Mesenchymal stem cell (in vitro differentiated cells and primary cell): Measurements from ENCODE around the gene BDH2.

Experiments
- DNase-seq: peaks from one replicate; pipeline ENCODE4 v3.0.0-alpha.2; 2013
- H2AFZ ChIP-seq: one replicate; pipeline ENCODE4 v1.6.1; 2013; ENCODE audit warnings: low read depth, mild to moderate bottlenecking, control low read depth, inconsistent platforms, low read length, moderate library complexity
- H2AK5ac ChIP-seq: 2 replicates; pipeline ENCODE4 v1.6.1; 2013; ENCODE audit warnings: low read length, moderate library complexity, mild to moderate bottlenecking, inconsistent platforms; ENCODE audit not compliant: severe bottlenecking
- H2BK120ac ChIP-seq: one replicate; pipeline ENCODE4 v1.6.1; 2013; ENCODE audit warnings: low read depth, mild to moderate bottlenecking, inconsistent platforms, low read length, moderate library complexity
- H2BK12ac ChIP-seq, 2 experiments: one replicate each; pipeline ENCODE4 v1.6.1; 2013; ENCODE audit warnings: inconsistent platforms in 2 of 2, low read length in 2 of 2, mild to moderate bottlenecking in 2 of 2, moderate library complexity in 2 of 2, control low read depth in 1 of 2
- H2BK15ac ChIP-seq: one replicate; pipeline ENCODE4 v1.6.1; 2013; ENCODE audit warnings: mild to moderate bottlenecking, low read depth, inconsistent platforms; ENCODE audit not compliant: poor library complexity, severe bottlenecking
- H2BK5ac ChIP-seq: 2 replicates; pipeline ENCODE4 v1.6.1; 2013; ENCODE audit warnings: low read depth, mild to moderate bottlenecking, low read length, control low read depth, inconsistent platforms; ENCODE audit not compliant: poor library complexity, severe bottlenecking
- H3K14ac ChIP-seq, 2 experiments: one replicate each; pipeline ENCODE4 v1.6.1; 2013; ENCODE audit warnings: inconsistent platforms in 2 of 2, low read length in 2 of 2, control low read depth in 1 of 2, mild to moderate bottlenecking in 1 of 2, moderate library complexity in 1 of 2
- H3K18ac ChIP-seq, 2 experiments: one replicate each; pipeline ENCODE4 v1.6.1; 2013; ENCODE audit warnings: inconsistent platforms in 2 of 2, low read length in 2 of 2, control low read depth in 1 of 2, low read depth in 1 of 2, mild to moderate bottlenecking in 1 of 2
- H3K23ac ChIP-seq, 2 experiments: one replicate each; pipeline ENCODE4 v1.6.1; 2013; ENCODE audit warnings: inconsistent platforms in 2 of 2, low read length in 2 of 2, mild to moderate bottlenecking in 2 of 2, moderate library complexity in 2 of 2, control low read depth in 1 of 2
- H3K27ac ChIP-seq: 2 replicates; pipeline ENCODE4 v1.5.1; 2013; ENCODE audit warnings: mild to moderate bottlenecking, moderate library complexity, low read length, control low read depth, inconsistent platforms; ENCODE audit not compliant: poor library complexity, severe bottlenecking
- H3K27me3 ChIP-seq, 2 experiments: 2 replicates each; pipeline versions ENCODE4 v1.6.1 to v1.7.0; 2013; ENCODE audit warnings: low read length in 2 of 2, mild to moderate bottlenecking in 2 of 2, moderate library complexity in 2 of 2, control low read depth in 1 of 2, inconsistent platforms in 1 of 2; ENCODE audit not compliant: control insufficient read depth in 1 of 2, insufficient read depth in 1 of 2
- H3K36me3 ChIP-seq, 2 experiments: 2 replicates each; pipeline versions ENCODE4 v1.6.1 to v1.7.0; 2013; ENCODE audit warnings: low read length in 2 of 2, control low read depth in 1 of 2, inconsistent platforms in 1 of 2, low read depth in 1 of 2, mild to moderate bottlenecking in 1 of 2; ENCODE audit not compliant: insufficient read depth in 2 of 2, control insufficient read depth in 1 of 2
- H3K4ac ChIP-seq, 2 experiments: one replicate each; pipeline ENCODE4 v1.6.1; 2013; ENCODE audit warnings: inconsistent platforms in 2 of 2, low read length in 2 of 2, mild to moderate bottlenecking in 2 of 2, moderate library complexity in 2 of 2, control low read depth in 1 of 2, low read depth in 1 of 2
- H3K4me1 ChIP-seq: 2 replicates; pipeline ENCODE4 v1.6.1; 2013; ENCODE audit warnings: low read depth, low read length, control low read depth; ENCODE audit not compliant: control insufficient read depth, insufficient read depth
- H3K4me2 ChIP-seq: 2 replicates; pipeline ENCODE4 v1.6.1; 2013; ENCODE audit warnings: low read length, mild to moderate bottlenecking, inconsistent platforms; ENCODE audit not compliant: poor library complexity, severe bottlenecking
- H3K4me3 ChIP-seq, 2 experiments: 2 replicates each; pipeline versions ENCODE4 v1.5.1 to v1.7.0; 2013; ENCODE audit warnings: low read length in 2 of 2, mild to moderate bottlenecking in 2 of 2, control low read depth in 1 of 2, low read depth in 1 of 2; ENCODE audit not compliant: insufficient read depth in 1 of 2
- H3K79me1 ChIP-seq: replicated peaks from 2 replicates; pipeline ENCODE4 v1.6.1; 2013; ENCODE audit warnings: mild to moderate bottlenecking, control low read depth, low read length, inconsistent platforms; ENCODE audit not compliant: poor library complexity, severe bottlenecking
- H3K9ac ChIP-seq: 2 replicates; pipeline ENCODE4 v1.7.0; 2013; ENCODE audit warnings: mild to moderate bottlenecking, low read length, moderate library complexity
- H3K9me3 ChIP-seq: 2 replicates; pipeline ENCODE4 v1.7.0; 2013; ENCODE audit warnings: mild to moderate bottlenecking, low read length; ENCODE audit not compliant: control insufficient read depth
- H4K8ac ChIP-seq: one replicate; pipeline ENCODE4 v1.6.1; 2013; ENCODE audit warnings: inconsistent platforms, mild to moderate bottlenecking, low read length, moderate library complexity
- H4K91ac ChIP-seq: one replicate; pipeline ENCODE4 v1.6.1; 2013; ENCODE audit warnings: mild to moderate bottlenecking, low read length, inconsistent platforms
- WGBS: methylation state at CpG from one replicate; pipeline ENCODE4 v1.1.7; 2013; ENCODE audit warnings: mixed read lengths; 5-methylcytosine and 5-hydroxymethylcytosine counted together

BDH2 gene

GRCh38 chr4:103075894-103076746, 23.5 kb downstream of the BDH2 start:
- peak overlapping the region in 1 of 2 experiments; percentile 14 for H3K23ac ChIP-seq
- peak overlapping the region; percentile 80 to 93 for H3K18ac ChIP-seq
- H3K14ac ChIP-seq, result peak overlapping the region in 1 of 2 experiments; percentile 85
- H2BK15ac ChIP-seq, result peak overlapping the region; percentile 93
- H3K9ac ChIP-seq, result peak overlapping the region; percentile 97
- peaks cover 0 to 15% of the 10 kb centered on the region in 2 experiments for H3K36me3 ChIP-seq
- peak overlapping the region; percentile 80 for H2BK120ac ChIP-seq
- peak overlapping the region; percentile 86 to 88 for H3K4me3 ChIP-seq
- H3K27me3 ChIP-seq, result no peaks in the 10 kb centered on the region
- H3K4me1 ChIP-seq, result no peaks in the 10 kb centered on the region
- peak overlapping the region; percentile 74 for H3K4me2 ChIP-seq
- peak overlapping the region; percentile 44 for H3K27ac ChIP-seq
- peak overlapping the region; percentile 93 for H4K8ac ChIP-seq
- H2BK5ac ChIP-seq, result peak overlapping the region; percentile 80
- DNase-seq, result peak; percentile 70
- no peak overlapping the region for H2AK5ac ChIP-seq
- H3K9me3 ChIP-seq, result no peaks in the 10 kb centered on the region
- H3K4ac ChIP-seq, result peak overlapping the region; percentile 52 to 59
- H4K91ac ChIP-seq, result peak overlapping the region; percentile 75
- H3K79me1 ChIP-seq, result peaks cover 6% of the 10 kb centered on the region
- H2BK12ac ChIP-seq, result peak overlapping the region in 1 of 2 experiments; percentile 83
- WGBS, result under 1% methylated on average over 80 of the region's 82 CpGs
- peak overlapping the region; percentile 74 for H2AFZ ChIP-seq

- H3K27ac ChIP-seq, result no peak overlapping the region
- H3K4me3 ChIP-seq, result peak overlapping the region in 1 of 2 experiments; percentile 88
- DNase-seq, result peak; percentile 75
- H3K18ac ChIP-seq, result no peak overlapping the region
- H4K91ac ChIP-seq, result no peak overlapping the region
- H3K9me3 ChIP-seq, result no peaks in the 10 kb centered on the region
- peak overlapping the region; percentile 74 for H3K4me2 ChIP-seq
- no peak overlapping the region for H2AFZ ChIP-seq
- H3K14ac ChIP-seq, result no peak overlapping the region
- H3K4ac ChIP-seq, result no peak overlapping the region
- no peak overlapping the region for H2BK15ac ChIP-seq
- H3K36me3 ChIP-seq, result peaks cover under 1 to 9% of the 10 kb centered on the region in 2 experiments
- no peaks in the 10 kb centered on the region for H3K4me1 ChIP-seq
- peak overlapping the region; percentile 97 for H3K9ac ChIP-seq
- H2BK12ac ChIP-seq, result no peak overlapping the region
- peaks cover 6% of the 10 kb centered on the region for H3K79me1 ChIP-seq
- H3K27me3 ChIP-seq, result no peaks in the 10 kb centered on the region
- H3K23ac ChIP-seq, result no peak overlapping the region
- H2AK5ac ChIP-seq, result no peak overlapping the region
- H2BK120ac ChIP-seq, result no peak overlapping the region
- 33% methylated on average over 3 of the region's 4 CpGs for WGBS
- H2BK5ac ChIP-seq, result no peak overlapping the region
- H4K8ac ChIP-seq, result no peak overlapping the region
Measured at GRCh38 chr4:103075435-103075893, 24.2 kb downstream of the BDH2 start.

GRCh38 chr4:103074744-103075434, 24.7 kb downstream of the BDH2 start:
- DNase-seq, result peak; percentile 56
- Histone ChIP-seq H3K4ac (no peak overlapping the region), H3K4me2 (no peak overlapping the region)

More at GRCh38 chr4:103074744-103075434, 24.7 kb downstream of the BDH2 start:
- Histone ChIP-seq H3K4me3 (peak overlapping the region in 1 of 2 experiments; percentile 88), H4K91ac (no peak overlapping the region), H3K18ac (no peak overlapping the region), H3K9me3 (no peaks in the 10 kb centered on the region), H4K8ac (no peak overlapping the region), H2AFZ (no peak overlapping the region), H3K27ac (no peak overlapping the region), H3K23ac (no peak overlapping the region), H3K14ac (no peak overlapping the region), H3K79me1 (peaks cover 7% of the 10 kb centered on the region), H2BK5ac (no peak overlapping the region), H3K27me3 (no peaks in the 10 kb centered on the region), H2BK12ac (no peak overlapping the region), H3K9ac (peak overlapping the region; percentile 97), H3K4me1 (no peaks in the 10 kb centered on the region), H2AK5ac (no peak overlapping the region), H3K36me3 (peaks cover 3 to 6% of the 10 kb centered on the region in 2 experiments), H2BK15ac (no peak overlapping the region), H2BK120ac (no peak overlapping the region)
- 85% methylated on average over 7 of the region's 9 CpGs for WGBS
